ENCODE results near the gene IMPG1.

IMPG1 gene

GRCh38 chr6:76072562-76072961 lies at the start of gene IMPG1:
IMPG1 (minus strand) TSS chr6:76072662; CDS start chr6:76072488, 174 bp downstream.
- FAIRE-seq = no peak
- DNase-seq (ENCODE audit: low spot score) = no peak

- FAIRE-seq = no peak
- DNase-seq (ENCODE audit: low spot score) = no peak
Measured at GRCh38 chr6:76120302-76120701, 47.8 kb upstream of the IMPG1 start.

- no peak for FAIRE-seq
- DNase-seq (ENCODE audit: low spot score) = no peak
Measured at GRCh38 chr6:76073281-76073680, 819 bp upstream of the IMPG1 start.

- DNase-seq (ENCODE audit: low spot score) (no peak), FAIRE-seq (no peak)
Measured at GRCh38 chr6:76057469-76057868, 15.0 kb downstream of the IMPG1 start.

- DNase-seq (ENCODE audit: low spot score) (no peak), FAIRE-seq (no peak)
Measured at GRCh38 chr6:76052314-76052713, 20.1 kb downstream of the IMPG1 start.

GRCh38 chr6:76043690-76044089 lies 28.8 kb downstream of the IMPG1 start:
- DNase-seq (ENCODE audit: low spot score) = peak; percentile 11
- no peak for FAIRE-seq

- FAIRE-seq = no peak
- DNase-seq (ENCODE audit: low spot score) = no peak
Measured at GRCh38 chr6:76035713-76036112, 36.7 kb downstream of the IMPG1 start.

GRCh38 chr6:76026101-76026500 lies 46.4 kb downstream of the IMPG1 start:
- FAIRE-seq (no peak), DNase-seq (ENCODE audit: low spot score) (no peak)

GRCh38 chr6:76014626-76015530 lies 57.6 kb downstream of the IMPG1 start:
- DNase-seq (ENCODE audit: low spot score) (no peak), FAIRE-seq (no peak)

GRCh38 chr6:76004202-76004601 lies 68.3 kb downstream of the IMPG1 start:
- DNase-seq (ENCODE audit: low spot score) (no peak), FAIRE-seq (no peak)

- DNase-seq (ENCODE audit: low spot score) (no peak), FAIRE-seq (no peak)
Measured at GRCh38 chr6:76003686-76004085, 68.8 kb downstream of the IMPG1 start.

- no peak for DNase-seq (ENCODE audit: low spot score)
- FAIRE-seq = no peak
Measured at GRCh38 chr6:76003113-76003512, 69.3 kb downstream of the IMPG1 start.

- no peak for FAIRE-seq
- no peak for DNase-seq (ENCODE audit: low spot score)
Measured at GRCh38 chr6:76000629-76001028, 71.8 kb downstream of the IMPG1 start.

- DNase-seq (ENCODE audit: low spot score) (no peak), FAIRE-seq (no peak)
Measured at GRCh38 chr6:75997696-75998095, 74.8 kb downstream of the IMPG1 start.

GRCh38 chr6:75993236-75994162 lies 79.0 kb downstream of the IMPG1 start:
- FAIRE-seq = no peak
- DNase-seq (ENCODE audit: low spot score) = no peak

GRCh38 chr6:75991941-75992340 lies 80.5 kb downstream of the IMPG1 start:
- FAIRE-seq (no peak), DNase-seq (ENCODE audit: low spot score) (no peak)

- no peak for FAIRE-seq
Measured at GRCh38 chr6:75986935-75987334, 85.5 kb downstream of the IMPG1 start.

GRCh38 chr6:75975904-75976303 lies 96.6 kb downstream of the IMPG1 start:
- DNase-seq (ENCODE audit: low spot score) = no peak
- FAIRE-seq = no peak

More at GRCh38 chr6:75986935-75987334, 85.5 kb downstream of the IMPG1 start:
- no peak for DNase-seq (ENCODE audit: low spot score)

GRCh38 chr6:75970093-75970492 lies 102.4 kb downstream of the IMPG1 start:
- DNase-seq (ENCODE audit: low spot score) = no peak
- no peak for FAIRE-seq

GRCh38 chr6:75968143-75968542 lies 104.3 kb downstream of the IMPG1 start:
- no peak for FAIRE-seq
- no peak for DNase-seq (ENCODE audit: low spot score)

GRCh38 chr6:75963569-75963968 lies 108.9 kb downstream of the IMPG1 start:
- DNase-seq (ENCODE audit: low spot score) = no peak
- no peak for FAIRE-seq

- no peak for FAIRE-seq
- no peak for DNase-seq (ENCODE audit: low spot score)
Measured at GRCh38 chr6:75952128-75952527, 120.3 kb downstream of the IMPG1 start.
